ENCODE measurements around the gene CEP85. TPM values are rescaled to one million over a fixed set of nuclear protein-coding genes. Genes with fewer than 3 reads are reported as not detected.

CEP85 gene
- total RNA-seq, 1 experiment from 2014 or later, result 51.8 TPM

DNA sequence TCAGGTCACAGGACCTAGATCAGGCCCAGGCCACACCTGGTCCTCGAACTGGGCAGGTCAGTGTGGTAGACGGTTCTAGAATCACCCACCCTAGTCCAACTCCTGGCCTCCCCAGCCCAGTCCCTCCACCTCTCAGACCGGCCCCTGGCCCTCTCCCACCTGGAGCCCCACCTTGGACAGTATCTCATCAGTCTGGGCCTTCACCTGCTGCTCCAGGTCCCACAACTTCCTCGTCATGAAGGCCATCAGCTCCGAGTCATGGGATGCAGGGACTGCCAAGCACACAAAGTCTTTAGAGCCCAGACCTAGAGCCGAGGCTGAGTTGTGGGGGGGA lies 63.8 kb downstream of the CEP85 start:
- intact Hi-C loops (cut with micrococcal nuclease; ENCODE audit: unreplicated experiment), result no loop called here
- no peaks in the 10 kb centered on the region for H3K36me3 ChIP-seq (ENCODE audit: control insufficient read depth, insufficient read depth, low read length)
- no peak for TF ChIP-seq SIN3A (IDR thresholded peaks at IDR 0.05; ENCODE audit: borderline replicate concordance, insufficient read depth, low read depth, low read length)
- no peak for TF ChIP-seq POLR2AphosphoS5 (IDR thresholded peaks at IDR 0.05; ENCODE audit: low read depth, low read length)
- TF ChIP-seq, protein P1, sequence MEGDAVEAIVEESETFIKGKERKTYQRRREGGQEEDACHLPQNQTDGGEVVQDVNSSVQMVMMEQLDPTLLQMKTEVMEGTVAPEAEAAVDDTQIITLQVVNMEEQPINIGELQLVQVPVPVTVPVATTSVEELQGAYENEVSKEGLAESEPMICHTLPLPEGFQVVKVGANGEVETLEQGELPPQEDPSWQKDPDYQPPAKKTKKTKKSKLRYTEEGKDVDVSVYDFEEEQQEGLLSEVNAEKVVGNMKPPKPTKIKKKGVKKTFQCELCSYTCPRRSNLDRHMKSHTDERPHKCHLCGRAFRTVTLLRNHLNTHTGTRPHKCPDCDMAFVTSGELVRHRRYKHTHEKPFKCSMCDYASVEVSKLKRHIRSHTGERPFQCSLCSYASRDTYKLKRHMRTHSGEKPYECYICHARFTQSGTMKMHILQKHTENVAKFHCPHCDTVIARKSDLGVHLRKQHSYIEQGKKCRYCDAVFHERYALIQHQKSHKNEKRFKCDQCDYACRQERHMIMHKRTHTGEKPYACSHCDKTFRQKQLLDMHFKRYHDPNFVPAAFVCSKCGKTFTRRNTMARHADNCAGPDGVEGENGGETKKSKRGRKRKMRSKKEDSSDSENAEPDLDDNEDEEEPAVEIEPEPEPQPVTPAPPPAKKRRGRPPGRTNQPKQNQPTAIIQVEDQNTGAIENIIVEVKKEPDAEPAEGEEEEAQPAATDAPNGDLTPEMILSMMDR (IDR thresholded peaks at IDR 0.05), result no peak
- TF ChIP-seq TCF7L2 (IDR thresholded peaks at IDR 0.05; ENCODE audit: low read depth, low read length), result no peak
- TF ChIP-seq, protein P2, sequence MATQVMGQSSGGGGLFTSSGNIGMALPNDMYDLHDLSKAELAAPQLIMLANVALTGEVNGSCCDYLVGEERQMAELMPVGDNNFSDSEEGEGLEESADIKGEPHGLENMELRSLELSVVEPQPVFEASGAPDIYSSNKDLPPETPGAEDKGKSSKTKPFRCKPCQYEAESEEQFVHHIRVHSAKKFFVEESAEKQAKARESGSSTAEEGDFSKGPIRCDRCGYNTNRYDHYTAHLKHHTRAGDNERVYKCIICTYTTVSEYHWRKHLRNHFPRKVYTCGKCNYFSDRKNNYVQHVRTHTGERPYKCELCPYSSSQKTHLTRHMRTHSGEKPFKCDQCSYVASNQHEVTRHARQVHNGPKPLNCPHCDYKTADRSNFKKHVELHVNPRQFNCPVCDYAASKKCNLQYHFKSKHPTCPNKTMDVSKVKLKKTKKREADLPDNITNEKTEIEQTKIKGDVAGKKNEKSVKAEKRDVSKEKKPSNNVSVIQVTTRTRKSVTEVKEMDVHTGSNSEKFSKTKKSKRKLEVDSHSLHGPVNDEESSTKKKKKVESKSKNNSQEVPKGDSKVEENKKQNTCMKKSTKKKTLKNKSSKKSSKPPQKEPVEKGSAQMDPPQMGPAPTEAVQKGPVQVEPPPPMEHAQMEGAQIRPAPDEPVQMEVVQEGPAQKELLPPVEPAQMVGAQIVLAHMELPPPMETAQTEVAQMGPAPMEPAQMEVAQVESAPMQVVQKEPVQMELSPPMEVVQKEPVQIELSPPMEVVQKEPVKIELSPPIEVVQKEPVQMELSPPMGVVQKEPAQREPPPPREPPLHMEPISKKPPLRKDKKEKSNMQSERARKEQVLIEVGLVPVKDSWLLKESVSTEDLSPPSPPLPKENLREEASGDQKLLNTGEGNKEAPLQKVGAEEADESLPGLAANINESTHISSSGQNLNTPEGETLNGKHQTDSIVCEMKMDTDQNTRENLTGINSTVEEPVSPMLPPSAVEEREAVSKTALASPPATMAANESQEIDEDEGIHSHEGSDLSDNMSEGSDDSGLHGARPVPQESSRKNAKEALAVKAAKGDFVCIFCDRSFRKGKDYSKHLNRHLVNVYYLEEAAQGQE (IDR thresholded peaks at IDR 0.05; ENCODE audit: insufficient read depth in 1 of 2, low read depth in 2 of 2, low read length in 1 of 2), result no peak
- H3K4me3 ChIP-seq (ENCODE audit: low read depth in 2 of 2, low read length in 2 of 2), result no peak overlapping the region
- no peaks in the 10 kb centered on the region for H3K27me3 ChIP-seq (ENCODE audit: control insufficient read depth, insufficient read depth, low read length)
- H3K9me3 ChIP-seq (ENCODE audit: control insufficient read depth, insufficient read depth, low read depth, low read length), result no peaks in the 10 kb centered on the region
- DNase-seq (ENCODE audit: low read depth, low spot score) (no peak), ATAC-seq (no peak)
- in situ Hi-C loops (cut with HindIII; ENCODE audit: low pct_unique_long_range_greater_than_20kb, low sequenced_read_pairs), result no loop called here
- peaks cover under 1% of the 10 kb centered on the region; the same call in 1 of the 2 replicates for H3K4me1 ChIP-seq (ENCODE audit: control insufficient read depth, insufficient read depth, low read length)
- no peak overlapping the region for H3K27ac ChIP-seq (ENCODE audit: low read length)
- ChIA-PET POLR2A (no interaction called here), CTCF (interaction anchor here (1.0 kb wide), 1 partner anchor 9 kb away, joined by 3 read pairs; no protein-coding TSS in a partner anchor)
- BruUV-seq (replicated peaks), result no TSS peak

DNA sequence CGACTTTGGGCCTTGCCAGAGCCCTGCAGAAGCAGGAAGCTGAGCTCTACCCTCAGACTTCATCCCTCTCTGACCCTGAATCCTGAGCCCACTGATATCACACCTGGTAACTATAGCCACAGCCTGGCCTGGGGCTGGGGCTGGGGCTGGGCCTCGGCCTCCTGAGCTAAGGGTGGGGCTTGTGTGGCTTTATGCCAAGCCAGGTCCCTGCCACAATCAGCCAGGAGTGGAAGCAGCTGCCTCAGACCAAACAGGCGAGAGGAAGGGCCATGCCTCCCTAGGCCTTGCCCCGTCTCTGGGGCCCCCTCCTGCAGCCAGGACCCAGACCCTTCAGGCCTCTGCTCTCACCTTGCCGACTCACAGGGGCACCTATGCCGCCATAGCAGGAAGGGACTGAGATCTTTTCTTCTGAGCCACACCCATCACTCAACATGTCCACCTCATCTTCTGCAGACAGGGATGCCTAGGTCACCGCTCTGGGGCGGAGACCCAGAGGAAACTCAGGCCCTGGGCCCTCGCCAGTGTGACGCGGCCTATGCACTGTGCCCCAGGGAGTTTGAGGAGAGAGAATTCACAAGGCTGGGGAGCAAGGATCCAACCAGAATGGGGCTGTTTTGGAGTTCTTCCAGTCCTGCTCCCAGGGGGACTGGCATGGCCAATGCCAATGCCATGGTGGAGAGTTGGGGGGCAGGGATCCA lies 66.7 kb downstream of the CEP85 start:
- ChIA-PET POLR2A (no interaction called here), CTCF (no interaction called here)
- no peak for TF ChIP-seq POLR2AphosphoS5 (IDR thresholded peaks at IDR 0.05; ENCODE audit: low read depth, low read length)
- no peak for TF ChIP-seq SIN3A (IDR thresholded peaks at IDR 0.05; ENCODE audit: borderline replicate concordance, insufficient read depth, low read depth, low read length)
- no peak for TF ChIP-seq TCF7L2 (IDR thresholded peaks at IDR 0.05; ENCODE audit: low read depth, low read length)
- TF ChIP-seq, protein P1 (IDR thresholded peaks at IDR 0.05), result no peak
- TF ChIP-seq, protein P2 (IDR thresholded peaks at IDR 0.05; ENCODE audit: insufficient read depth in 1 of 2, low read depth in 2 of 2, low read length in 1 of 2), result no peak
- intact Hi-C loops (cut with micrococcal nuclease; ENCODE audit: unreplicated experiment) (no loop called here), in situ Hi-C loops (cut with HindIII; ENCODE audit: low pct_unique_long_range_greater_than_20kb, low sequenced_read_pairs) (no loop called here)
- Histone ChIP-seq H3K36me3 (ENCODE audit: control insufficient read depth, insufficient read depth, low read length) (no peaks in the 10 kb centered on the region), H3K4me1 (ENCODE audit: control insufficient read depth, insufficient read depth, low read length) (peaks cover 10% of the 10 kb centered on the region), H3K27me3 (ENCODE audit: control insufficient read depth, insufficient read depth, low read length) (no peaks in the 10 kb centered on the region), H3K4me3 (ENCODE audit: low read depth in 2 of 2, low read length in 2 of 2) (no peak overlapping the region), H3K27ac (ENCODE audit: low read length) (no peak overlapping the region), H3K9me3 (ENCODE audit: control insufficient read depth, insufficient read depth, low read depth, low read length) (no peaks in the 10 kb centered on the region)
- no TSS peak for BruUV-seq (replicated peaks)
- DNase-seq (ENCODE audit: low read depth, low spot score) (no peak), ATAC-seq (no peak)

Data from Panc1 (cell line).